GM12801 (cell line): ENCODE results near the gene SLC6A13.

Experiments
- CTCF ChIP-seq: IDR thresholded peaks from one replicate; pipeline ENCODE4 v1.5.1; 2011; ENCODE audit warnings: control low read depth; ENCODE audit not compliant: insufficient read length; ENCODE audit errors: extremely low read depth

Gene SLC6A13

GRCh38 chr12:197347-197746, 65.3 kb downstream of the SLC6A13 start:
- TF ChIP-seq CTCF: no peak

GRCh38 chr12:196436-196835, 66.2 kb downstream of the SLC6A13 start:
- TF ChIP-seq CTCF: no peak

- no peak for TF ChIP-seq CTCF
Measured at GRCh38 chr12:195951-196350, 66.7 kb downstream of the SLC6A13 start.

- TF ChIP-seq CTCF: no peak
Measured at GRCh38 chr12:195156-195555, 67.5 kb downstream of the SLC6A13 start.

- TF ChIP-seq CTCF: no peak
Measured at GRCh38 chr12:194276-194675, 68.4 kb downstream of the SLC6A13 start.

GRCh38 chr12:193261-193660, 69.4 kb downstream of the SLC6A13 start:
- TF ChIP-seq CTCF: no peak

GRCh38 chr12:191541-191940, 71.1 kb downstream of the SLC6A13 start:
- no peak for TF ChIP-seq CTCF

GRCh38 chr12:190881-191280, 71.8 kb downstream of the SLC6A13 start:
- no peak for TF ChIP-seq CTCF
